Esophagus muscularis mucosa (tissue), 3 donors: ENCODE data around the gene TPD52L1.

Experiments
- POLR2A ChIP-seq: fragments of 450-650 bp; IDR thresholded peaks from one replicate; pipeline ENCODE4 v1.6.1; 2017; ENCODE audit warnings: antibody characterized with exemption, moderate library complexity, mild to moderate bottlenecking, low read depth
- TF ChIP-seq, protein P1 (sequence below), 3 experiments: fragments of 200-600 bp in 2 of 3; fragments of 450-650 bp in 1 of 3; sonication (generic) in 2 of 3; IDR thresholded peaks; one replicate each; pipeline ENCODE4 v1.5.1; 2017 to 2019; ENCODE audit warnings: antibody characterized with exemption in 3 of 3, mild to moderate bottlenecking in 2 of 3, moderate library complexity in 1 of 3

DNA sequence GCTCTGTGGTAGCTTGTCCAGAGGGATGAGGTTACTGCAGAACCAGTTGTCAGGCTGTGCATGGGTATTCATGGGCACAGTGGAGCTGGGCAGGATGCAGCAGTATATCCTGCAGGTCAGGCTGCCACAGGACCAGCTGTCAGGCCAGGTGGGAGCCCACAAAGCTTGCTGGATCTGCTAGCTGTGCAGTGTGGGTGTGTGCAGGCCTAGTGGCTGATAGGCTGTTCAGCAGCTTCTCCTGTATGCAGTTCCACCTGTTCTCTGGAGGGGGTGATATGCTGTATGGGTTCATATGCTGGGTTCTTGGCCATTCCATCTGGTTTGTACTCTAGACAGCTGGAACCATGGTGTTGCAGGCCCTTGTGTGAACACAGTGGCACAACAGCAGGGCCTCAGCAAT lies 40.6 kb upstream of the TPD52L1 start:
- TF ChIP-seq, protein P1, sequence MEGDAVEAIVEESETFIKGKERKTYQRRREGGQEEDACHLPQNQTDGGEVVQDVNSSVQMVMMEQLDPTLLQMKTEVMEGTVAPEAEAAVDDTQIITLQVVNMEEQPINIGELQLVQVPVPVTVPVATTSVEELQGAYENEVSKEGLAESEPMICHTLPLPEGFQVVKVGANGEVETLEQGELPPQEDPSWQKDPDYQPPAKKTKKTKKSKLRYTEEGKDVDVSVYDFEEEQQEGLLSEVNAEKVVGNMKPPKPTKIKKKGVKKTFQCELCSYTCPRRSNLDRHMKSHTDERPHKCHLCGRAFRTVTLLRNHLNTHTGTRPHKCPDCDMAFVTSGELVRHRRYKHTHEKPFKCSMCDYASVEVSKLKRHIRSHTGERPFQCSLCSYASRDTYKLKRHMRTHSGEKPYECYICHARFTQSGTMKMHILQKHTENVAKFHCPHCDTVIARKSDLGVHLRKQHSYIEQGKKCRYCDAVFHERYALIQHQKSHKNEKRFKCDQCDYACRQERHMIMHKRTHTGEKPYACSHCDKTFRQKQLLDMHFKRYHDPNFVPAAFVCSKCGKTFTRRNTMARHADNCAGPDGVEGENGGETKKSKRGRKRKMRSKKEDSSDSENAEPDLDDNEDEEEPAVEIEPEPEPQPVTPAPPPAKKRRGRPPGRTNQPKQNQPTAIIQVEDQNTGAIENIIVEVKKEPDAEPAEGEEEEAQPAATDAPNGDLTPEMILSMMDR (IDR thresholded peaks at IDR 0.05), result no peak
- TF ChIP-seq POLR2A, result no peak
